B cell (primary cell): ENCODE results near the gene ERAP2. TPM values are rescaled to one million over a fixed set of nuclear protein-coding genes. Genes with fewer than 3 reads are reported as not detected.

Experiments used
- ATAC-seq: fragments of 200-7000 bp; cut with Tn5 transposase; one replicate; pipeline ENCODE4 v1.10.0; 2021; ENCODE audit warnings: low read depth, mild to moderate bottlenecking, moderate number of reproducible peaks, moderate library complexity
- CTCF ChIA-PET: fragments of 350-600 bp; sonication (Branson Sonifier 250); formaldehyde crosslinking; loops from one replicate; lab custom pipeline; 2021; ENCODE audit warnings: antibody characterized with exemption, inconsistent platforms; lab: Charles Lee
- POLR2A ChIA-PET: fragments of 350-600 bp; sonication (Branson Sonifier 250); formaldehyde crosslinking; loops from one replicate; lab custom pipeline; 2021; ENCODE audit warnings: antibody characterized with exemption; lab: Charles Lee
- DNase-seq: peaks from one replicate; pipeline ENCODE4 v3.0.0; 2013
- H2AFZ ChIP-seq: 2 replicates; pipeline ENCODE4 v1.6.1; 2012; ENCODE audit warnings: mild to moderate bottlenecking, low read depth, low read length; ENCODE audit not compliant: insufficient read depth, poor library complexity, severe bottlenecking
- H3K27ac ChIP-seq, 2 donors: 1 replicate in 1 of 2; 2 replicates in 1 of 2; pipeline ENCODE4 v1.5.1; 2012 to 2013; ENCODE audit warnings: low read length in 2 of 2, mild to moderate bottlenecking in 2 of 2, moderate library complexity in 1 of 2
- H3K27me3 ChIP-seq, 4 experiments: fragments of 200-600 bp in 1 of 4; sonication (generic) in 1 of 4; replicated peaks in 1 of 4; 1 replicate in 2 of 4; 2 replicates in 2 of 4; pipeline versions ENCODE4 v1.6.1 to v1.7.0; 2013 to 2016; ENCODE audit warnings: low read length in 3 of 4, mild to moderate bottlenecking in 2 of 4, mixed read lengths in 1 of 4, moderate library complexity in 1 of 4; ENCODE audit not compliant: insufficient read depth in 4 of 4, control insufficient read depth in 3 of 4; ENCODE audit errors: control extremely low read depth in 1 of 4
- H3K36me3 ChIP-seq, 2 experiments: replicated peaks in 1 of 2; 1 replicate in 1 of 2; 2 replicates in 1 of 2; pipeline versions ENCODE4 v1.6.1 to v1.7.1; 2013; ENCODE audit warnings: low read length in 1 of 2; ENCODE audit not compliant: insufficient read depth in 2 of 2, control insufficient read depth in 1 of 2; ENCODE audit errors: control extremely low read depth in 1 of 2, extremely low read depth in 1 of 2
- H3K4me1 ChIP-seq, 2 donors: fragments of 200-600 bp in 1 of 2; sonication (generic) in 1 of 2; 1 replicate in 1 of 2; 2 replicates in 1 of 2; pipeline versions ENCODE4 v1.5.1 to v1.6.1; 2013 to 2017; ENCODE audit warnings: low read length in 2 of 2; ENCODE audit not compliant: control insufficient read depth in 2 of 2, insufficient read depth in 2 of 2
- H3K4me2 ChIP-seq: replicated peaks from 2 replicates; pipeline ENCODE3; 2012; ENCODE audit warnings: mild to moderate bottlenecking, low read depth, low read length; ENCODE audit not compliant: poor library complexity, severe bottlenecking
- H3K4me3 ChIP-seq, 5 experiments: fragments of 200-600 bp in 1 of 5; sonication (generic) in 1 of 5; 1 replicate in 3 of 5; 2 replicates in 2 of 5; pipeline versions ENCODE4 v1.5.1 to v1.7.0; 2011 to 2016; ENCODE audit warnings: low read length in 4 of 5, mild to moderate bottlenecking in 4 of 5, low read depth in 2 of 5, control low read depth in 1 of 5, moderate library complexity in 1 of 5; ENCODE audit not compliant: insufficient read depth in 1 of 5; ENCODE audit errors: control extremely low read depth in 1 of 5, extremely low read depth in 1 of 5
- H3K79me2 ChIP-seq: fragments of 200-600 bp; sonication (generic); one replicate; pipeline ENCODE4 v1.6.0; 2016; ENCODE audit warnings: low read length; ENCODE audit not compliant: control insufficient read depth, insufficient read depth
- H3K9ac ChIP-seq: fragments of 200-600 bp; sonication (generic); 2 replicates; pipeline ENCODE4 v1.6.1; 2017; ENCODE audit warnings: mild to moderate bottlenecking, low read length, moderate library complexity
- H3K9me3 ChIP-seq, 3 donors: one replicate each; pipeline versions ENCODE4 v1.6.1 to v1.7.1; 2013; ENCODE audit warnings: low read length in 2 of 3; ENCODE audit not compliant: control insufficient read depth in 2 of 3, insufficient read depth in 1 of 3; ENCODE audit errors: control extremely low read depth in 1 of 3
- H4K20me1 ChIP-seq: 2 replicates; pipeline ENCODE4 v1.6.0; 2012; ENCODE audit warnings: mild to moderate bottlenecking, low read length; ENCODE audit not compliant: insufficient read depth, control insufficient read depth, poor library complexity, severe bottlenecking
- H3K27ac Mint-ChIP-seq: one replicate; pipeline ENCODE4 v1.8.0; 2021; ENCODE audit warnings: mixed read lengths
- H3K27me3 Mint-ChIP-seq: one replicate; pipeline ENCODE4 v1.8.0; 2021; ENCODE audit warnings: mixed read lengths
- H3K4me1 Mint-ChIP-seq: one replicate; pipeline ENCODE4 v1.8.0; 2021; ENCODE audit warnings: mixed read lengths
- H3K4me3 Mint-ChIP-seq: one replicate; pipeline ENCODE4 v1.8.0; 2021; ENCODE audit warnings: mixed read lengths
- H3K9me3 Mint-ChIP-seq: one replicate; pipeline ENCODE4 v1.8.0; 2022; ENCODE audit warnings: mixed read lengths; ENCODE audit not compliant: insufficient read depth
- CTCF ChIP-seq: fragments of 200-600 bp; IDR thresholded peaks from one replicate; pipeline ENCODE4 v1.8.0; 2022; ENCODE audit warnings: antibody characterized with exemption, mild to moderate bottlenecking
- EZH2 ChIP-seq: IDR thresholded peaks from 2 replicates; pipeline ENCODE4 v1.6.1; 2012; ENCODE audit warnings: borderline replicate concordance, low read depth, mild to moderate bottlenecking, moderate library complexity, low read length; ENCODE audit not compliant: insufficient read depth, poor library complexity, severe bottlenecking
- WGBS: methylation state at CpG from one replicate; pipeline ENCODE4 v1.1.5; 2013; ENCODE audit warnings: missing lambda C conversion rate; ENCODE audit not compliant: insufficient coverage; 5-methylcytosine and 5-hydroxymethylcytosine counted together
- intact Hi-C: fragments of 100-400 bp; cut with micrococcal nuclease; formaldehyde crosslinking; loops from one replicate; pipeline ENCODE4 v1.10.0; 2022
- polyA plus RNA-seq: library from polyadenylated mRNA; depleted of rRNA; stranded (reverse); fragments of >200 nt; gene quantifications from 2 replicates; pipeline ENCODE4 v1.2.3, GENCODE V29; 2012
- total RNA-seq, 2 donors: library from RNA; stranded (reverse); fragments of 120-200 nt in 1 of 2; gene quantifications; 1 replicate in 1 of 2; 2 replicates in 1 of 2; pipeline versions ENCODE4 v1.2.3 to v1.2.4, GENCODE V29; 2013 to 2022

ERAP2 gene
- total and polyA plus RNA-seq, 2 donors (not counting 1 experiment from before 2014, with no cell fraction given) = 18.5 to 74.2 TPM

- intact Hi-C loops = no loop called here
- Mint-ChIP-seq H3K27me3 (no peaks in the 10 kb centered on the region), H3K9me3 (no peaks in the 10 kb centered on the region), H3K4me1 (peaks cover 83% of the 10 kb centered on the region), H3K27ac (peak overlapping the region; percentile 85), H3K4me3 (peak overlapping the region; percentile 79)
- ChIA-PET CTCF (interaction anchor here (1.2 to 5.4 kb wide), 3 partner anchors 12 to 280 kb away, joined by 6 to 40 read pairs (median 7); no protein-coding TSS in a partner anchor), POLR2A (interaction anchor here (0.5 kb wide), 1 partner anchor 73 kb away, joined by 8 read pairs; no protein-coding TSS in a partner anchor)
- peaks cover 75 to 85% of the 10 kb centered on the region in 2 donors for H3K4me1 ChIP-seq
- peaks cover 11% of the 10 kb centered on the region for H4K20me1 ChIP-seq
- H3K36me3 ChIP-seq = peaks cover 4 to 53% of the 10 kb centered on the region in 2 experiments
- peak overlapping the region; percentile 53 for H3K9ac ChIP-seq
- no peaks in the 10 kb centered on the region for H3K9me3 ChIP-seq
- TF ChIP-seq EZH2 = no peak
- no peak for TF ChIP-seq CTCF
- peak overlapping the region; percentile 70 to 83 for H3K27ac ChIP-seq
- H3K27me3 ChIP-seq = no peaks in the 10 kb centered on the region
- no peak for DNase-seq
- ATAC-seq = no peak
- no peak overlapping the region for H2AFZ ChIP-seq
- H3K4me2 ChIP-seq = peak overlapping the region; percentile 74
- no CpG with 5 or more reads among the region's 2 CpGs for WGBS
- H3K4me3 ChIP-seq = peak overlapping the region in 4 of 5 experiments; percentile 17 to 61 (median 28)
- H3K79me2 ChIP-seq = peaks cover 89% of the 10 kb centered on the region
These were observed 5.3 kb downstream of the ERAP2 start for GRCh38 chr5:96881511-96882115.

GRCh38 chr5:96883871-96884270 lies 7.6 kb downstream of the ERAP2 start:
- DNase-seq = no peak
- Histone ChIP-seq H3K4me2 (no peak overlapping the region), H2AFZ (no peak overlapping the region), H4K20me1 (peaks cover 11% of the 10 kb centered on the region), H3K27ac (peak overlapping the region in 1 of 2 donors; percentile 4), H3K9ac (no peak overlapping the region), H3K4me1 (peaks cover 67 to 71% of the 10 kb centered on the region in 2 donors), H3K79me2 (peaks cover 79% of the 10 kb centered on the region), H3K36me3 (peaks cover 4 to 62% of the 10 kb centered on the region in 2 experiments), H3K4me3 (no peak overlapping the region), H3K9me3 (no peaks in the 10 kb centered on the region), H3K27me3 (no peaks in the 10 kb centered on the region)
- Mint-ChIP-seq H3K4me3 (no peak overlapping the region), H3K9me3 (no peaks in the 10 kb centered on the region), H3K4me1 (peaks cover 73% of the 10 kb centered on the region), H3K27ac (peak overlapping the region; percentile 74), H3K27me3 (no peaks in the 10 kb centered on the region)
- no peak for TF ChIP-seq EZH2
- no peak for TF ChIP-seq CTCF
- CTCF ChIA-PET = interaction anchor here (1.0 to 5.4 kb wide), 4 partner anchors 12 to 95 kb away, joined by 3 to 40 read pairs (median 3); no protein-coding TSS in a partner anchor
- intact Hi-C loops = no loop called here
- WGBS = 100% methylated on average over 1 of the region's 3 CpGs
- no peak for ATAC-seq
- POLR2A ChIA-PET = no interaction called here
